ENCODE results near the gene PIWIL4. TPM values are rescaled to one million over a fixed set of nuclear protein-coding genes. Genes with fewer than 3 reads are reported as not detected.

Gene PIWIL4
- polyA plus RNA-seq, 1 of the 3 experiments (the other 2 are of a cell fraction): 1.7 TPM

GRCh38 chr11:94574193-94574961 is 7.2 kb downstream of the PIWIL4 start:
- H3K4me2 ChIP-seq: 0 out of 2 replicates have a peak overlapping the region, but pooled peaks have one; percentile 2
- CTCF ChIA-PET: interaction anchor here (0.5 kb wide), 1 partner anchor 53 kb away, joined by 3 read pairs; no protein-coding TSS in a partner anchor

More at GRCh38 chr11:94574193-94574961, 7.2 kb downstream of the PIWIL4 start:
- Histone ChIP-seq H3K4me3 (ENCODE audit: low read depth in 2 of 2, low read length in 1 of 2) (no peak overlapping the region), H3K27ac (ENCODE audit: low read depth in 2 of 2, low read length in 1 of 2) (no peak overlapping the region), H2AFZ (ENCODE audit: low read depth) (peak overlapping the region; percentile 42), H4K20me1 (ENCODE audit: insufficient read depth) (no peaks in the 10 kb centered on the region), H3K79me2 (ENCODE audit: insufficient read depth) (no peaks in the 10 kb centered on the region), H3K27me3 (ENCODE audit: insufficient read depth) (no peaks in the 10 kb centered on the region), H3F3A (replicated peaks; ENCODE audit: insufficient read depth) (peaks cover 8% of the 10 kb centered on the region), H3K9ac (no peak overlapping the region), H3K9me3 (no peaks in the 10 kb centered on the region), H3K4me1 (ENCODE audit: control insufficient read depth in 1 of 2, insufficient read depth in 2 of 2, low read depth in 1 of 2, low read length in 1 of 2) (peaks cover 0 to 5% of the 10 kb centered on the region in 2 experiments; a peak in 1 of 4 replicates), H3K9me2 (no peaks in the 10 kb centered on the region), H3K36me3 (replicated peaks in 1 of 2; ENCODE audit: control insufficient read depth in 1 of 2, insufficient read depth in 2 of 2, low read length in 1 of 2) (no peaks in the 10 kb centered on the region)
- TF ChIP-seq IRF3 (IDR thresholded peaks at IDR 0.05; ENCODE audit: low read depth, low read length): no peak
- 0 out of 2 replicates have a peak, but pooled peaks have one; percentile 32 for TF ChIP-seq PBX3 (IDR thresholded peaks at IDR 0.05)
- TF ChIP-seq MEF2A (IDR thresholded peaks at IDR 0.05; ENCODE audit: borderline replicate concordance, low read depth): no peak
- no peak for TF ChIP-seq SIN3A (IDR thresholded peaks at IDR 0.05; ENCODE audit: borderline replicate concordance, low read depth, low read length)
- 0 out of 2 replicates have a peak, but pooled peaks have one; percentile 15 for TF ChIP-seq NFIC (IDR thresholded peaks at IDR 0.05; ENCODE audit: borderline replicate concordance)
- peak; percentile 43; the same call in 1 of the 2 replicates for TF ChIP-seq FOSL2 (IDR thresholded peaks at IDR 0.05; ENCODE audit: borderline replicate concordance, low read depth)
- TF ChIP-seq ELF1 (IDR thresholded peaks at IDR 0.05): no peak
- peak; percentile 75 for TF ChIP-seq TCF12 (IDR thresholded peaks at IDR 0.05)
- no peak for TF ChIP-seq CTCF (IDR thresholded peaks at IDR 0.05)
- WGBS (ENCODE audit: low lambda C conversion rate): 79% methylated on average over 13 of the region's 13 CpGs
- no peak for DNase-seq
- POLR2A ChIA-PET: no interaction called here

Data from SK-N-SH (cell line).